HepG2 (cell line): ENCODE data around the gene PRIM2. TPM values are rescaled to one million over a fixed set of nuclear protein-coding genes. Genes with fewer than 3 reads are reported as not detected.

Experiments
- ATAC-seq: fragments of 200-7000 bp; cut with Tn5 transposase; 3 replicates; pipeline ENCODE4 v1.9.1; 2020; ENCODE audit warnings: mild to moderate bottlenecking, moderate library complexity
- BruUV-seq: library from RNA; stranded (reverse); fragments of 400-500 nt; replicated peaks from 2 replicates; lab custom pipeline; 2021; lab: Mats Ljungman, UMichigan
- CTCF ChIA-PET: fragments of 300-600 bp; formaldehyde crosslinking; extraction: SDS; loops from one replicate; lab custom pipeline; 2021; ENCODE audit warnings: low total read pairs, inconsistent platforms, low intra/inter-chr PET ratio; lab: Yijun Ruan, JAX
- POLR2A ChIA-PET: fragments of 350-600 bp; sonication (Branson Sonifier 250); formaldehyde crosslinking; loops from one replicate; lab custom pipeline; 2020; ENCODE audit warnings: antibody characterized with exemption, inconsistent platforms; lab: Yijun Ruan, JAX
- DNase-seq: peaks from one replicate; pipeline ENCODE4 v3.0.0-alpha.2; 2015; ENCODE audit warnings: low spot score
- FAIRE-seq: peaks from 3 replicates; lab custom pipeline; 2011; peaks lifted over from hg19 to GRCh38; lab: Jason Lieb, UNC
- H2AFZ ChIP-seq: one replicate; pipeline ENCODE4 v1.6.1; 2011; ENCODE audit warnings: low read length, inconsistent platforms
- H3K27ac ChIP-seq: fragments of 300-600 bp; 3 replicates; pipeline ENCODE4 v1.8.0; 2011; ENCODE audit warnings: mixed run types, mild to moderate bottlenecking, mixed read lengths, low read length, inconsistent platforms; ENCODE audit not compliant: insufficient read depth; ENCODE audit errors: extremely low read length
- H3K27me3 ChIP-seq, 2 experiments: fragments of 200-600 bp in 1 of 2; 2 replicates in 1 of 2; 3 replicates in 1 of 2; pipeline versions ENCODE4 v1.6.0 to v1.8.0; 2011; ENCODE audit warnings: low read length in 2 of 2, mild to moderate bottlenecking in 2 of 2, moderate library complexity in 2 of 2, inconsistent platforms in 1 of 2; ENCODE audit not compliant: insufficient read depth in 2 of 2, control insufficient read depth in 1 of 2
- H3K36me3 ChIP-seq, 2 experiments: fragments of 200-600 bp in 1 of 2; replicated peaks in 1 of 2; 2 replicates in 1 of 2; 3 replicates in 1 of 2; pipeline versions ENCODE4 v1.5.1 to v1.8.0; 2011; ENCODE audit warnings: low read length in 2 of 2, inconsistent platforms in 1 of 2; ENCODE audit not compliant: insufficient read depth in 2 of 2, control insufficient read depth in 1 of 2
- H3K4me1 ChIP-seq: 2 replicates; pipeline ENCODE4 v1.5.1; 2012; ENCODE audit warnings: low read length, inconsistent platforms; ENCODE audit not compliant: insufficient read depth
- H3K4me2 ChIP-seq: 2 replicates; pipeline ENCODE4 v1.6.0; 2011; ENCODE audit warnings: low read depth, low read length, inconsistent platforms
- H3K4me3 ChIP-seq, 3 experiments: fragments of 200-600 bp in 1 of 3; sonication (generic), shearing (Covaris generic) in 1 of 3; replicated peaks in 1 of 3; 2 replicates each; pipeline ENCODE4 v1.5.1; 2011 to 2016; ENCODE audit warnings: low read length in 3 of 3, inconsistent platforms in 2 of 3, low read depth in 2 of 3, mild to moderate bottlenecking in 2 of 3, control low read depth in 1 of 3, mixed read lengths in 1 of 3; ENCODE audit not compliant: insufficient read depth in 1 of 3
- H3K79me2 ChIP-seq: one replicate; pipeline ENCODE4 v1.6.1; 2011; ENCODE audit warnings: low read length, inconsistent platforms; ENCODE audit not compliant: insufficient read depth
- H3K9ac ChIP-seq: 2 replicates; pipeline ENCODE4 v1.6.0; 2011; ENCODE audit warnings: mild to moderate bottlenecking, low read depth, low read length, inconsistent platforms; ENCODE audit not compliant: insufficient read depth
- H3K9me3 ChIP-seq: 2 replicates; pipeline ENCODE4 v1.5.1; 2012; ENCODE audit warnings: mild to moderate bottlenecking, low read length
- H4K20me1 ChIP-seq: 2 replicates; pipeline ENCODE4 v1.6.0; 2011; ENCODE audit warnings: inconsistent platforms, mild to moderate bottlenecking, low read length, moderate library complexity; ENCODE audit not compliant: insufficient read depth
- ARNTL ChIP-seq: sonication (generic); formaldehyde crosslinking; IDR thresholded peaks from 2 replicates; pipeline ENCODE4 v1.4.0; 2020; ENCODE audit warnings: mild to moderate bottlenecking, missing genetic modification reagents
- ETV6 ChIP-seq: sonication (generic); formaldehyde crosslinking; conservative IDR thresholded peaks from 2 replicates; pipeline ENCODE4 v1.4.0; 2020; ENCODE audit warnings: missing genetic modification reagents
- FIP1L1 ChIP-seq: fragments of 200-400 bp; formaldehyde crosslinking; IDR thresholded peaks from 2 replicates; pipeline ENCODE4 v1.6.1; 2018; ENCODE audit warnings: low read depth, mild to moderate bottlenecking, low read length, moderate library complexity, borderline replicate concordance; ENCODE audit not compliant: insufficient read depth
- FOXA3 ChIP-seq: IDR thresholded peaks from 2 replicates; pipeline ENCODE4 v1.6.1; 2016; ENCODE audit warnings: missing genetic modification reagents, missing compliant biosample characterization
- GATAD2A ChIP-seq: IDR thresholded peaks from 2 replicates; pipeline ENCODE4 v1.6.1; 2016
- KDM4B ChIP-seq: sonication (generic); formaldehyde crosslinking; IDR thresholded peaks from 2 replicates; pipeline ENCODE4 v1.4.0; 2020; ENCODE audit warnings: missing genetic modification reagents
- PCBP2 ChIP-seq: fragments of 200-400 bp; formaldehyde crosslinking; optimal IDR thresholded peaks from 2 replicates; pipeline ENCODE3; 2018; ENCODE audit warnings: low read length, low read depth; ENCODE audit not compliant: poor library complexity, severe bottlenecking
- TFAP4 ChIP-seq: sonication (generic); IDR thresholded peaks from 2 replicates; pipeline ENCODE4 v1.6.1; 2016; ENCODE audit warnings: low read depth, borderline replicate concordance
- ZFP91 ChIP-seq: sonication (generic); formaldehyde crosslinking; IDR thresholded peaks from 2 replicates; pipeline ENCODE4 v1.9.0; 2022; ENCODE audit warnings: missing genetic modification reagents, mild to moderate bottlenecking, borderline replicate concordance
- ZNF253 ChIP-seq: sonication (generic); formaldehyde crosslinking; IDR thresholded peaks from 2 replicates; pipeline ENCODE4 v1.8.0; 2022; ENCODE audit warnings: mild to moderate bottlenecking, missing genetic modification reagents, borderline replicate concordance
- ZNF484 ChIP-seq: sonication (generic); formaldehyde crosslinking; IDR thresholded peaks from 2 replicates; pipeline ENCODE4 v1.5.1; 2020; ENCODE audit warnings: mild to moderate bottlenecking, low read depth, missing genetic modification reagents, borderline replicate concordance
- ZNF496 ChIP-seq: sonication (generic); formaldehyde crosslinking; IDR thresholded peaks from 2 replicates; pipeline ENCODE4 v1.8.1; 2023; ENCODE audit warnings: mild to moderate bottlenecking, moderate library complexity, missing genetic modification reagents; ENCODE audit not compliant: insufficient replicate concordance
- ZNF652 ChIP-seq: IDR thresholded peaks from 2 replicates; pipeline ENCODE4 v1.6.1; 2016; ENCODE audit warnings: low read depth, borderline replicate concordance
- ZNF703 ChIP-seq: sonication (generic); formaldehyde crosslinking; IDR thresholded peaks from 2 replicates; pipeline ENCODE4 v1.5.1; 2020; ENCODE audit warnings: missing genetic modification reagents, mild to moderate bottlenecking, moderate library complexity, borderline replicate concordance
- ZXDC ChIP-seq: sonication (generic); formaldehyde crosslinking; IDR thresholded peaks from 2 replicates; pipeline ENCODE4 v1.5.0; 2020; ENCODE audit warnings: mild to moderate bottlenecking, missing genetic modification reagents
- WGBS: methylation state at CpG from one replicate; pipeline ENCODE4 v1.1.6; 2017; ENCODE audit warnings: low lambda C conversion rate; 5-methylcytosine and 5-hydroxymethylcytosine counted together
- in situ Hi-C: cut with HindIII; loops from 2 replicates; pipeline ENCODE4 v1.10.0; 2017; ENCODE audit warnings: low pct_unique_long_range_greater_than_20kb; ENCODE audit not compliant: extremely low pct_ligation_motif_present
- intact Hi-C: fragments of 100-400 bp; cut with micrococcal nuclease; formaldehyde crosslinking; loops from one replicate; pipeline ENCODE4 v1.10.0; 2022; ENCODE audit not compliant: unreplicated experiment
- polyA plus RNA-seq, 8 experiments: library from polyadenylated mRNA; depleted of rRNA in 3 of 8; stranded (reverse) in 7 of 8; unstranded in 1 of 8; fragments of >200 nt; fragmentation: Illumina TruSeq in 4 of 8; extraction: Trizol in 4 of 8; gene quantifications; 2 replicates each; pipeline versions ENCODE4 v1.2.1 to v1.2.3, GENCODE V29; 2011 to 2016; ENCODE audit warnings: low read depth in 4 of 8, missing spikeins in 1 of 8, mixed read lengths in 1 of 8; ENCODE audit not compliant: insufficient read depth in 1 of 8
- total RNA-seq, 5 experiments: library from RNA; depleted of rRNA; stranded (reverse); fragments of >200 nt; fragmentation: Illumina TruSeq; extraction: Trizol; gene quantifications; 2 replicates each; pipeline ENCODE4 v1.2.3, GENCODE V29; 2016; ENCODE audit warnings: low read depth in 1 of 5

Gene PRIM2
- total and polyA plus RNA-seq, 2 of the 13 experiments (the other 11 are each of a cell fraction or from before 2014, with no cell fraction given), result 8.0 to 52.7 TPM

GRCh38 chr6:57432157-57432556, 114.7 kb downstream of the PRIM2 start:
- intact Hi-C loops, result no loop called here
- H3K27ac ChIP-seq, result no peak overlapping the region
- ChIA-PET CTCF (no interaction called here), POLR2A (no interaction called here)
- H3K4me3 ChIP-seq, result no peak overlapping the region
- H2AFZ ChIP-seq, result no peak overlapping the region
- no peak overlapping the region for H3K9ac ChIP-seq
- H3K27me3 ChIP-seq, result no peaks in the 10 kb centered on the region
- TF ChIP-seq ZXDC (CRISPR knock-in tag) (no peak), PCBP2 (no peak), GATAD2A (no peak), TFAP4 (no peak), ZNF652 (CRISPR knock-in tag) (no peak), ARNTL (CRISPR knock-in tag) (no peak), FIP1L1 (no peak), ZNF484 (CRISPR knock-in tag) (no peak), ETV6 (CRISPR knock-in tag) (no peak), FOXA3 (CRISPR knock-in tag) (no peak), ZFP91 (CRISPR knock-in tag) (no peak), ZNF703 (no peak), ZNF496 (no peak), KDM4B (CRISPR knock-in tag) (no peak), ZNF253 (CRISPR knock-in tag) (no peak)
- H3K9me3 ChIP-seq, result no peaks in the 10 kb centered on the region
- no TSS peak for BruUV-seq
- H3K79me2 ChIP-seq, result no peaks in the 10 kb centered on the region
- ATAC-seq, result no peak
- no peaks in the 10 kb centered on the region for H4K20me1 ChIP-seq
- peak; percentile 3 for DNase-seq
- no peak for FAIRE-seq
- H3K36me3 ChIP-seq, result no peaks in the 10 kb centered on the region
- H3K4me1 ChIP-seq, result peaks cover 27% of the 10 kb centered on the region
- H3K4me2 ChIP-seq, result no peak overlapping the region
- in situ Hi-C loops, result no loop called here
- 78% methylated on average over 2 of the region's 2 CpGs for WGBS
